HL-60/S4 treated with phorbol 12-myristate 13-acetate at 8.2 ng/mL for 4 days and 3 days (cell line): ENCODE results near the gene GPBAR1.
"Not testable (repeated sequence)": the region's sequence is repeated elsewhere in the genome, so short reads cannot be mapped to it uniquely, and the experiment has no call there.

ENCODE experiments used
- in situ Hi-C: fragments of 300-500 bp; cut with MboI; formaldehyde crosslinking; loops from 2 replicates; pipeline ENCODE4 v1.15.0; 2022; ENCODE audit warnings: low sequenced_read_pairs

Gene GPBAR1

DNA sequence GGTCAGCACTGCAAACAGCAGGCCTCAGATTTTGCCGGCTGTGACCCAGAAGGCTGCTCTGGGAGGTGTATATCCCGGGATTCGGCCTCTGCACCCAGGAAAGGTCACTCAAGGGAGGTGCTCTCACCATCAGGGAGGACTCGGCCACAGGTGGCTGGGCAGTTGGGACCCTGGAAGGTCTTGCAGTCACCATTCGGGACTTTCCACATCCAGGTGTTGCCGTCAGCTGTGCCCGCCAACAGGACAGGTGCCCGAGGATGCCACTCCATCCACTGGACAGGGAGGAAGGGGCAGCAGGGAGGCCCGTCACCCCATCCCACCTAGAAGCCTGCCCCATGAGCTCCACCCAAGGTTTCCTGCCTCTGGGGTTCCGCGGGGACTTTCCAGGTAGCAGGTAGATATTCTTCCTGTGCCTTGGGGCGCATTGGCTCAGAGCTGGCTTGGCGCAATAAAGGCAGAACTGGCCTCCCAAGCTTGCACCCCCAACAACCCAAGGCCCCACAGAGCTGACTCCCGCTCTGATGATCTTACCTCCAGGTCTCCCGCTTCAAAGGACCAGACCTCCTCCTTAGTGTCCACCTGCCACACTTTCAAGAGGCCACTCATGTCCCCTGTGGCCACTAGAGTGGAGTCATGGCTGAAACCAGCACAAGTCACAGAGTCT, 5.6 kb downstream of the GPBAR1 start:
- in situ Hi-C loops: no loop called here

DNA sequence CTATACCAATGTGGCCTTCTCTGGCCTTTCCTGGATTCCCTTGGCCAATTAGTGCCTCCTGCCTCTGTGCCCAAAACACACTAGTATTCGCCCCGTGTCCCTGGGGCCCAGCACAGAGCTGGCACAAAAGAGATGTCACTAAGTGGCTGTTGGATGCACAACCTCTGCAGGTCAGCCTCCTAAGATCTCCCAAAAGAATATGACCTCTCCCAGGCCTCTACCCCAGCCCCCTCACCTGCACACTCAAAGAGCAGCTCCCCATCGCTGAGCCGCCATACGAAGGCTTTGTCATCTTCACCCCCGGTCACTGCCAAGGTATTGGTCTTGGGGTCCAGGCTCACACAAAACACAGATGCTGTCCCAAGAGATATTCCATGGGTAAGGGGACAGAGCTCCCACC, 6.4 kb downstream of the GPBAR1 start:
- in situ Hi-C loops: no loop called here

DNA sequence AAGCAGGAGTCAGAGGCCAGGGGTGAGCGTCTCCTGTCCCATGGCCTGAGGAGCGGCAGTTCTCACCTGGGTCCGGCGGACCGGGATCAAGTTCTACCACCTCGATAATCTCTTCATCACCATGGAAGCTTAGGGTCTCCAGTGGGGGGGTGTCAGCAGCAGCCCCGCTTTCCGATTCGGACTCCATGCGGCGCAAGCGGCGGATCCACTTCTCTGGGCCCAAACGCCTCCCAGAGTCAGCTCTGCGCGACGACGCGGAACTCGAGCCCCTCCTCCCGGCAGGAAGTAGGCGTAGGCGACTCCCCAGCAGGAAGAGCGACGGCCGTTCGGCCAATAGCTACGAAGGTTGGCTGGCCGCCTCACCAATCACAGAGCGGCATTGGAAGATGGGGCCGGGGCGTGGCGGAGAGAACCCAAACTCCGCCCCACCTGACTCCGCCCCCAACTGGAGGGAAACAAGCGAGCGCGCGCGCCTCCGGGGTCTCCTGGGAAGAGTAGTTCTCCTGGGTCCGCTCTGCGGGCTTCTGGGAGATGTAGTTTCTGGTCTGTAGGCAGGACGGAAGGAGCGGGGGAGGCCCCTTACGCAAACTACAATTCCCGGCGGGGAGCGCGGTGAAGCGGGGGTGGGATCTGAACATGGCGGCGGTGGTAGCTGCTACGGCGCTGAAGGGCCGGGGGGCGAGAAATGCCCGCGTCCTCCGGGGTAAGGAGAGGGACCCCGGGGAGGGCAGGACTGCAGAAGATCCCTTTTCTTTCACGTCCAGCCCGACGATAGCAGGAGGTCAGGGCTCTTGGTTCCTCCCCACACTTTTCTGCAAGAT, 9.3 kb downstream of the GPBAR1 start, which contains the start of the genes AAMP and PNKD:
AAMP (minus strand) TSS at position 238 of the 821 bp plus-strand sequence; CDS start at position 187, 51 bp downstream.
PNKD (plus strand) TSS at position 620 of the 821 bp plus-strand sequence; CDS start at position 637, 17 bp downstream.
- in situ Hi-C loops: no loop called here

DNA sequence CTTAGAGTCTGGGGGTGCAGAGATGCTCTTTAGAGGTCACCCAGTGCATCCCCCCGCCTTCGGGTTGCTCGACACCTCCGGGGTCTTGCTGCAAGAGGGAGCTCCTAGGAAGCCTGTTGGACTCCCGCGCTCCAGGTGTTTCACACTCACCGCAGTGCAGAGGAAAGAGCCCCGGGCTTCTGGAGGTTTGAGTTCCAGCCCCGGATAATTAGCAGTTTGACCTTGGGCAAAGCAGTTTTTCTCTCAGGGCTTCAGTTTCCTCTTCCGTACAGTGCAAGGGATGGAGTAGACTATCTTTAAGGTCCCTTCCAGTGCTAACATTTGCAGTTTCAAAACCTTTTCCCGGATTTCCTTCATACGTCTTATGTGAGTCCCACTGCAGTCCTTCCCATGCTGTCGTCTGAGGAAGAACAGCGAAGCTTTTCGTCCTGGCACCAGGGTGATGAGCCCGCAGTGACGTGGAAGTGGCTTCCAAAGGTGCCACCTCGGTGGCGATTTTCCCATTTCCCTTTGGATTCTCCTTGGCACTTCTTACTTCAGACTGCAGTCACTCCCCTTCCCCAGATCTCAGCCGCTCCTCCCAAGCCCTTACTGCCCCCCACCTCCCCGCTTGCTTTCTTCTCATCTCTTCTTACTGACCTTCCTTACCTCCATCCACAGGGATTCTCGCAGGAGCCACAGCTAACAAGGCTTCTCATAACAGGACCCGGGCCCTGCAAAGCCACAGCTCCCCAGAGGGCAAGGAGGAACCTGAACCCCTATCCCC, 10.1 kb downstream of the GPBAR1 start:
- in situ Hi-C loops: no loop called here

DNA sequence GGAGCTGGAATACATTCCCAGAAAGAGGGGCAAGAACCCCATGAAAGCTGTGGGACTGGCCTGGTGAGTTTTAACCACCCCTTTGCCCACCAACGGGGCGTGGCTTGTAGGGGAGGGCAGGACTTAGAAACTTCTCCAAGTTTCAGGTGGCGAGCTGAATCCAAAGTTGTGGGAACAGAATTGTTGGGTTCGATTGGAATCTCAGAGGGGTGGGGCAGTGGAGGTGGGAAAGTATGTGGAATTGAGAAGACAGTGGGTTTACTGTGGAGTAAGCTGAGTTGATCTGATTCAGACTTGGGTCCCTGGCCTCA, 10.6 kb downstream of the GPBAR1 start:
- in situ Hi-C loops: no loop called here

DNA sequence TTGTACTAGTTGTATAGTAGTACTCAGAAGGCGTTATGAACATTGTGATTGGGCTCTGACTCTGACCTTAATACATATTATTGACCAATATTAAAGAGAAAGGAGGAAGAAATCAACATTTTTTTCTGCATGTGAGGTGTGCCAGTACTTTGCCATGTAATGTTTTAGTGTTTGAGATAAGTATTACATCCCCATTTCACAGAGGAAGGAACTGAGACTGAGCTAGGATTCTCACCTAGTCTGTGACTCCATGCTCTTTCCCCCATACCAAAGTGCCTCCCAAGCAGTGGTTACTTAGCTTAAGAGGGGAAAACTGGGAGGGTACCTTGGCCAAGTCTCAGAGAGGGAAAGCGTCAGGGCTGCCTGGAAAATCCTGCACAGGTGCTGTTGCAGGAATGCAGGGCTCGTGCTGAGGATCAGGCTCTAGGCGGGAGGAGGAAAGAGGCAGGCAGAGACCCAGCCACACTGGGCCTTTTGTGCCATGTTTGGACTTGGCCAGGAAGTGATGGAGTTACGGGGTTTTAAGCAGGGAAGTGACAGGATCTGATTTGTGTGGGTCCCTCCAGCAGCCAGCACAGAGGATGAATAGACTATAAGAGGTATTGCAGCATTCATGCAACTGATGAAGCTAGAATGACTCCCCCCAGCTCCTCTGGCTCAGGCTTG, 11.2 kb downstream of the GPBAR1 start:
- in situ Hi-C loops: no loop called here

DNA sequence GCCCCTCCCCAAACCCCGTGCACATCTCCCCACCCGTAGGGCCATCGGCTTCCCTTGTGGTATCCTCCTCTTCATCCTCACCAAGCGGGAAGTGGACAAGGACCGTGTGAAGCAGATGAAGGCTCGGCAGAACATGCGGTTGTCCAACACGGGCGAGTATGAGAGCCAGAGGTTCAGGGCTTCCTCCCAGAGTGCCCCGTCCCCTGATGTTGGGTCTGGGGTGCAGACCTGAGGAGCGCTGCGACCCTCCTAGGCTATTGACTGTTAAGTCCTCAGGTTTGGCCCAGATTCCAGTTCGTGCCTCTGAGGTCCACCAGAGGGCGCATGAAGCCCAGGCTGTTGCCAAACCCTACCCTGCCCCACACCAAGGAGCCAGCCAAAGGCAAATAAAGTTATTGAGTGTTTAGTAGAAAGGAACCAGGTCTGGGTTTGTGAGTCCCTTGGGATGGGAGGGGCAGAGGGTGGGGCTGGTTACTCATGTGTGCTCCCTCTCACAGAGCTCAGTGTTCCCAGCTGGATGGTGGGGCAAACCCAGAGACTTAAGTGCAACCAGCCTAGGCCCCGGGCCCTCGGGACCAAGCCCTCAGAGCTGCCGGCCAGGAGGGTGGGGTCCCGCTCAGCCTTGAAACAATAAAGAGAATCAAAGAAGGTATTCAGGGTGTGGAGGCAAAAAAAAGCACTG, 11.9 kb downstream of the GPBAR1 start:
- in situ Hi-C loops: no loop called here

DNA sequence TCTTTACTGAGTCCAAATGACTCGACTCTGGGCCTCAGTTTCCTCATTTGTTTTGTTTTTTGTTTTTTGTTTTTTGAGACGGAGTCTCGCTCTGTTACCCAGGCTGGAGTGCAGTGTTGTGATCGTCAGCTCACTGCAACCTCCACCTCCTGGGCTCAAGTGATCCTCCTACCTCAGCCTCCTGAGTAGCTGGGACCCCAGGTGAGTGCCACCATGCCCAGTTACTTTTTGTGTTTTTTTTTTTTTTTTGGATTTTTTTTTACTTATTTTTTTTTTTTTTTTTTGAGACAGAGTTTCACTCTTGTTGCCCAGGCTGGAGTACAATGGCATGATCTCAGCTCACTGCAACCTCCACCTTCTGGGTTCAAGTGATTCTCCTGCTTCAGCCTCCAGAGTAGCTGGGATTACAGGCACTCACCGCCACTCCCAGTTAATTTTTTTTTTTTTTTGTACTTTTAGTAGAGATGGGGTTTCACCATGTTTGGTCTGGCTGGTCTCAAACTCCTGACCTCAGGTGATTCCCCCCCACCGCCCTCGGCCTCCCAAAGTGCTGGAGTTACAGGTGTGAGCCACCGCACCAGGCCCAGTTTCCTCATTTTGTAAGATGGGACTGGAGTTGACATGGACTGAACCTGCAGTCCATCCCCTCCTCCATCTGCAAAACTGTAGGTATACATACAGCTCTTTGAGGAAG, 12.5 kb downstream of the GPBAR1 start:
- in situ Hi-C loops: not testable (repeated sequence)

DNA sequence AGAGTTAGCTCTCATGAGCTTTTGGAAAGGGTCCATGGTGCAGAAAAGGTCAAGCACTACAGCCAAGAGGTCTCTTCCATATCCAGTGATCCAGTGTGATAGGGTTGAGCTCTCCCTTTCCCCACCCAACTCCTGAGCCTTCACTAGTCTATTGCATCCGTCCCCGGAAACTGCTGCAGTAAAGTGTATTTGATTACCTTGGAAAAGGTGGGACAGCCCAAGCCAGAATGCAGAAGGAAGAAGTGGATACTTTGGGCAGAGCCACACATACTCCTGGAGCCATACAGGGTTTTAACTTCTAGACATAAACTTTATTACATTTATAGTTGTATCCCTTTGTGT, 13.1 kb downstream of the GPBAR1 start:
- in situ Hi-C loops: no loop called here

DNA sequence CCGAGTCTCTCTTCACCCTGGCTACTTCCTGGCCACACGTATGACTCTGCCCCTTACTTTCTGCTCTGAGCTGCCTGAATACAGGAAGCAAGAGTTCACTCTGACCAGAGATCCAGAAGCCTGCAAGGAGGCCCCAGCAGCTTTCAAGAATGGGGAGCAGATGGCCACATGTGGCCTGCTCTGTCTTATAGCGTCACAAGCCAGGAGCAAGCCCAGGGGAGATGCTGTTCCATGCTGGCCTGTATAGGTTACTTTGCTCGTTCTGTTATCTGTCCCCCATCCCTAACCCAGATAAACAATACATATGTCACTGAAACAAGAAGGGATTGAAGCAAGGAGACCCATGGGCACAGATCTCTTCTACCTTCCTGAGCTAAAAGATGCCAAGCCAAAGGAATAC, 13.8 kb downstream of the GPBAR1 start:
- in situ Hi-C loops: no loop called here

DNA sequence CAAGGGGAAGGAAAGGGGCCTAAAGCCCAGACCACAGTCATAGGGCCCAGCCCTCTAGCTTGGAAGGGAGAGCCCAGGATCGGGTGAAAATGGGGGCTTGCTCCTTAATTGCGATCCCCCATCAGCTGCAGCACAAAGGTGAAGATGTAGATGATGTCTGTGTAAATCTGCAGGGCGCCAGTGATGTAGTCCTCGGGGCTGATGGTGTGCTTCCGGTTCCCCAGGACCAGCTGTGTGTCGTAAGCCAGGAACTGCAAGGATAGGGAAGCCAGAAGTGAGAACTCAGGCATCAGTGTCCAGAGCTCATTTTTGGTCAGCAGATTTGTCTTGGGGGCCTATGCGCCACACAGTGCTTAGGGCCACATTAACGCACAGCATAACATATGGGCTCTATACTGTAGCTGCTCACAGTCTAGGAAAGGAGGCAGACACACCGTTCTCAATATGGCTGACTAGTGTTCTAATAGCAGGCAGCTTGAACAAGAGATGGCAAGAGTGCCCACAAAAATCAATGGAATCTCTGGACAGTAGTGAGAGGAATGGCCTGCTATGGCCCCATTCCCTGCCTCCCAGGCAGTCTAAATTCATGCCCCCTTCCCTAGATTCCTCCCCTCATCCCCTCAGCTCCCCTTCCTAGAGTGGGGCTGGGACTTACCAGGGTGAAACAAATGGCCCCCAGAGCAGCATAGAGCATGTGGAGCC, 14.7 kb downstream of the GPBAR1 start:
- in situ Hi-C loops: no loop called here

DNA sequence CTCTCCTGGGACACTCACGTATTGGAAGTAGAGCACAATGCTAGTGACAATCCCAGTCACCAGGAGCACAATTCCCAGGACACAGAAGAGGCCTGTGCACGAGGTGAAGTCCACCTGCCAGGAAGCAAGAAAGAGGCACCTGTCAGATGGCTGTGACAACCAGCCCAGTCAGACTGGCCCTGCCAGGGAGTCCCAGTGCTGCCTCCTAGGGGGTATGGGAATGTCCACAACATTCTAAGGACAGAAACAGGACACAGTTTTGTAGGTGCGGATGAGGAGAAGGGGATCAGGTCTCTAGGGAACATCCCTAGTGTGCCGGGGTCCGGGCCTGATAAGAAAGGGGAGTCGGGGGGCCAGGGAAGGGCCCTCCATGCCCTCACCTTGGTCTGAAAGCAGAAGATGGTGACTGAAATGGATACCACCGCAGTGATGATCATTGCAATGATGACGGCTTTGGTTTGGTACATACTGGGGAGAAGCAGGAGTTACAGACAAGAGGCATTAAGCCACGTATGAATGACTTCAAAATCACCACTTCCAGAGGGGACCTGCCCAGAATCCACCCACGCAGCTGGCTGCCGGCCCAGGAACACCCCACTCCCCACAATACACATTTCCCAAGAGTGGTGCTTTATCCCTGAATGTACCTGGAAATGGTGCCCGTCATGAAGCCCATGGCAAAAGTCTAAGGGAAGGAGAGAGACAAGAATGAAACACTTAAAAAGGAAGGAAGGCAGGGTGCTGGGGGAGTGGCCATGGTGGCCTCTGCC, 16.4 kb downstream of the GPBAR1 start:
- in situ Hi-C loops: no loop called here

DNA sequence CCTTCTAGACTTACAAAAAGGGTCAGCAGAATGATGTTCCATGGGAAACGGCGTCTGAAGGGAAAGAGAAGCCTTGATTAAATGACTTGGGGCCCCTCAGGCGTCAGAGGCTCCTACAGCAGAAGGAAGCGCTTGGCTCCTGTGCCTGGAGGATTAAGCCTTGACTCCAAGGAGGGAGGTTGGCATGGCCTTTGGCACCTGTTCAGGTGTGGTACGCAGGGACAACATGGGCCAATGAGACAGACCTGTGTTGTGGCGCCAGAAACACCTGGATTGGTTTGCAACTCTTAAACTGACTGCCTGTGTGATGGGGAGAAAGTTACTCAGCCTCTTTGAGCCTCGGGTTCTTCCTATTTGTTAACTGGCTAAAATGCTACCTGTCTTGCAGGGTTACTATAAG, 17.1 kb downstream of the GPBAR1 start:
- in situ Hi-C loops: no loop called here

DNA sequence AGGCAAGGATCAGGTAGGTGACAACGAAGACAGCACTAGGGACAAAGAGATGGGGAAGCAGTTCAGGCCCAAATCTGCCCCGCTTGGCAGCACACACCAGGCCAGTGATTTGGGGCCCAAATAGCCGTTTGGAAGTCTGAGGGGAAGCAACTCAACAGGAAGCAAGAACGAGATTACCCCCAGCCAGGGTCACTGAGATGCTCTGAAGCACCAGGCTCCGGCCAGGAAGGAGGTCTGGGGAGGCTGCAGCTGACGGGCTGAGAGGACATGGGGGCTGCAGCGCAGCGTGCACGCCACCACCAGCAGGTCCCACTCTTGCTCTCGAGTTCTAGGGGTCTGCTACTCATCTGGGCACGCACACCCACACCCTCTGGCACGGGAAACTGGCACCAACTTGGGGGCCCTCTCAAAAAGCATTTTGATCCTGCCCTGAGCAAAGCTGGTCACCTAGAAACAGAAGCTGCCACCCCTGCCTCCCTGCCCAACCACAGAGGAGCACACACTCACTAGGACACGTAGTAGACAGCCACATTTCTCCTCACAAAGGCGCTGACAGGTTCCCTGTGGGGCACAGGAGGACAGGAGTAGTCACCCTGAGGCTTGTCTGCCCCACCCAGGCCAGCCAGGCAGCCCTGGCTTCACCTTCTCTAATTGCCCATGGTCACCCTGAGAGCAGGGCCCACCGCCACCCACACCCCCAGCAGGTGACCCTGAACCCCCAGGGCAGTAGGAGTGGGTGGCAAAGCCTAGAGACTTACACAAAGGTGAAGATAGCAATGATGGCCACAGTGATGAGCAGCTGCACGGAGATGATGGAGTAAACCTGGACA, 17.9 kb downstream of the GPBAR1 start:
- in situ Hi-C loops: no loop called here

DNA sequence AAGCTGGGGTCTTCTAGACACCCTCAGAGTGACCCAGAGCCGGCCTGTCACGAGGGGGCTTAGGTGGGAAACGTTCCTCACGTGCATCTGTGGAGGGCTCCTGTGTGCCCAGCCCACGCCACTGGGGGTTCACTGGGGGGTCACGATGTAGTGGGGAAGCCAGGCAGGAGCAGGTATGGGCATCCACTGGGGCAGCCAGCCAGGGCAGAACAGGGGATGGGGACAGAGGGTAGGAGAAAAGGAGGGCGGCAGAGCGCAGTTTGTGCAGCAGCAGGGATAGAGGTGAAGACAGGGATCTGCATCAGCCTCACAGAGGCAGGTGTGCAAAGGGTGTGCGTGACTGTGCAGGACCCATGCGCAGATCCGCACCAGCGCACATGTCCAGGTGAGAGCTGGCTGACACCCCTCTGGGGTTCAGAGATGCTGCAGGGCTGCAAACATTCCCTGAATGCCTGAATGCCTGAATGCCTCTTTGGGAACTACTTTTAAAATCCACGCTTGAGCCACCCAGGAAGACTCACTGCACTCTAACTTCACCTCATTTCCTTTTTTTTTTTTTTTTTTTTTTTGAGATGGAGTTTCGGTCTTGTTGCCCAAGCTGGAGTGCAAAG, 19.6 kb downstream of the GPBAR1 start:
- in situ Hi-C loops: loop anchor here (10.0 kb wide), 1 partner anchor 114 kb away; the partner anchor contains the start of gene CTDSP1

DNA sequence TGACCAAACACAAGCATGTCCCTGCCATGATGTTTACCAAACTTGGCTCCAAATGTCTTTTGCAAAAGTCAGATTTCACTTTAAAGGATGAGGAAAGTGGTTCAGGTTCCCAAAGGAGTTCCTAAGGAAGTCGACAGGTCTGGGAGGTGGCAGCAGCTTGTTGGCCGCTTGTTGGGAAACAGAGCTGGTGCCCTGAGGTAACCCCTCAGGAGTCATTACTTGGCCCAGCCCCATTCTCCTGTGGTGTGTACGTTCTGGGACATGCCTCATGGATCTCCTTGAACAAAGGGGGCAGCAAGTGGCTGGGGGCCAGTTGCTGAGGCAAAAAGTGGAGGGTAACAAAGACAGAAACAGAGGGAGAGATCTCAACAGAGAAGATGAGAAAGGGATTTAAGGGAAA, 20.6 kb downstream of the GPBAR1 start:
- in situ Hi-C loops: loop anchor here (10.0 kb wide), 1 partner anchor 113 kb away; the partner anchor contains the start of gene CTDSP1
